Measurements from ENCODE around the gene OR11H12.
"Not testable (repeated sequence)": the region's sequence is repeated elsewhere in the genome, so short reads cannot be mapped to it uniquely, and the experiment has no call there.

The OR11H12 gene

GRCh38 chr14:18600817-18601216, at the start of gene OR11H12:
TSS of gene OR11H12 (plus strand) at chr14:18601117. CDS start at chr14:18601117, 0 bp downstream.
- not testable (repeated sequence) for H3K4me3 ChIP-seq (ENCODE audit: low read depth, low read length)

GRCh38 chr14:18582908-18583307, 18.0 kb upstream of the OR11H12 start:
- not testable (repeated sequence) for H3K4me3 ChIP-seq (ENCODE audit: low read depth, low read length)

GRCh38 chr14:18626610-18627213, 25.8 kb downstream of the OR11H12 start:
- H3K4me3 ChIP-seq (ENCODE audit: low read depth, low read length), result not testable (repeated sequence)

GRCh38 chr14:18636066-18636465, 35.1 kb downstream of the OR11H12 start:
- not testable (repeated sequence) for H3K4me3 ChIP-seq (ENCODE audit: low read depth, low read length)

GRCh38 chr14:18638032-18638431, 37.1 kb downstream of the OR11H12 start:
- not testable (repeated sequence) for H3K4me3 ChIP-seq (ENCODE audit: low read depth, low read length)

- not testable (repeated sequence) for H3K4me3 ChIP-seq (ENCODE audit: low read depth, low read length)
Measured at GRCh38 chr14:18638785-18639184, 37.9 kb downstream of the OR11H12 start.

- not testable (repeated sequence) for H3K4me3 ChIP-seq (ENCODE audit: low read depth, low read length)
Measured at GRCh38 chr14:18646075-18646730, 45.3 kb downstream of the OR11H12 start.
